Stomach (tissue), 4 donors: ENCODE measurements around the gene PHF21B.

ENCODE experiments used
- EP300 ChIP-seq: sonication (generic); formaldehyde crosslinking; IDR thresholded peaks from one replicate; pipeline ENCODE4 v1.6.1; 2017; ENCODE audit warnings: antibody characterized with exemption
- POLR2A ChIP-seq, 4 donors: fragments of 450-650 bp; IDR thresholded peaks; one replicate each; pipeline ENCODE4 v1.6.1; 2016; ENCODE audit warnings: antibody characterized with exemption in 4 of 4, control low read depth in 2 of 4, mild to moderate bottlenecking in 1 of 4, moderate library complexity in 1 of 4
- POLR2AphosphoS5 ChIP-seq, 3 donors: sonication (generic); formaldehyde crosslinking; IDR thresholded peaks; one replicate each; pipeline ENCODE4 v1.6.1; 2016; ENCODE audit warnings: antibody characterized with exemption in 3 of 3
- TF ChIP-seq, protein P1 (sequence below), 7 experiments: fragments of 450-650 bp in 4 of 7; fragments of 200-600 bp in 3 of 7; sonication (generic) in 3 of 7; IDR thresholded peaks; one replicate each; pipeline ENCODE4 v1.5.1; 2016 to 2019; ENCODE audit warnings: antibody characterized with exemption in 7 of 7, control low read depth in 2 of 7, mild to moderate bottlenecking in 1 of 7

DNA sequence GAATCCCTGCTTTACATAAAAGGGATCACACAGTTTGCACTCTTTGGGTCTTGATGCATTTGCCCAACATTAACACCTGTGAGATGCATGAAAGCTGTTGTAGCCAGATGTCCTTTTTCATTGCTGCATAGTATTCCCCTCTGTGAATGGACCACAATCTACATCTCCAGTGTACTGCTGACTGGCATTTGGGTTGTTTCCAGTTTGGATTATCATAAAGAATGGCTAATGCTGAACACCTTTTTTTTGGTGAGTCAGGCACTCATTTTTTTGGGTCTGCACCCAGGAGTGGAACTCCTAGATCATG, 58.3 kb downstream of the PHF21B start:
- TF ChIP-seq, protein P1, sequence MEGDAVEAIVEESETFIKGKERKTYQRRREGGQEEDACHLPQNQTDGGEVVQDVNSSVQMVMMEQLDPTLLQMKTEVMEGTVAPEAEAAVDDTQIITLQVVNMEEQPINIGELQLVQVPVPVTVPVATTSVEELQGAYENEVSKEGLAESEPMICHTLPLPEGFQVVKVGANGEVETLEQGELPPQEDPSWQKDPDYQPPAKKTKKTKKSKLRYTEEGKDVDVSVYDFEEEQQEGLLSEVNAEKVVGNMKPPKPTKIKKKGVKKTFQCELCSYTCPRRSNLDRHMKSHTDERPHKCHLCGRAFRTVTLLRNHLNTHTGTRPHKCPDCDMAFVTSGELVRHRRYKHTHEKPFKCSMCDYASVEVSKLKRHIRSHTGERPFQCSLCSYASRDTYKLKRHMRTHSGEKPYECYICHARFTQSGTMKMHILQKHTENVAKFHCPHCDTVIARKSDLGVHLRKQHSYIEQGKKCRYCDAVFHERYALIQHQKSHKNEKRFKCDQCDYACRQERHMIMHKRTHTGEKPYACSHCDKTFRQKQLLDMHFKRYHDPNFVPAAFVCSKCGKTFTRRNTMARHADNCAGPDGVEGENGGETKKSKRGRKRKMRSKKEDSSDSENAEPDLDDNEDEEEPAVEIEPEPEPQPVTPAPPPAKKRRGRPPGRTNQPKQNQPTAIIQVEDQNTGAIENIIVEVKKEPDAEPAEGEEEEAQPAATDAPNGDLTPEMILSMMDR (IDR thresholded peaks at IDR 0.05): no peak
- TF ChIP-seq POLR2A (IDR thresholded peaks at IDR 0.05) (no peak), EP300 (no peak), POLR2AphosphoS5 (IDR thresholded peaks at IDR 0.05) (no peak)
